GM12878 (cell line): Measurements from ENCODE around the gene DXO.

Experiments
- CTCF ChIP-seq, 3 experiments: IDR thresholded peaks in 2 of 3; conservative IDR thresholded peaks in 1 of 3; 2 replicates each; pipeline ENCODE4 v1.5.1; 2011; ENCODE audit warnings: low read depth in 3 of 3, low read length in 3 of 3, mild to moderate bottlenecking in 3 of 3, control low read depth in 2 of 3, moderate library complexity in 2 of 3, inconsistent platforms in 1 of 3, mixed read lengths in 1 of 3; ENCODE audit not compliant: control insufficient read depth in 2 of 3, insufficient read depth in 1 of 3; ENCODE audit errors: extremely low read depth in 1 of 3
- E2F8 ChIP-seq: fragments of 450-650 bp; IDR thresholded peaks from 2 replicates; pipeline ENCODE4 v1.6.1; 2018; ENCODE audit warnings: mild to moderate bottlenecking, low read depth, moderate library complexity; ENCODE audit not compliant: partially characterized antibody
- EP300 ChIP-seq, 2 experiments: fragments of 150-350 bp in 1 of 2; IDR thresholded peaks; 2 replicates each; pipeline ENCODE4 v1.6.1; 2011 to 2012; ENCODE audit warnings: low read depth in 2 of 2, low read length in 2 of 2, borderline replicate concordance in 1 of 2, improper control_type of control experiment in 1 of 2, inconsistent platforms in 1 of 2; ENCODE audit not compliant: control insufficient read depth in 1 of 2
- JUND ChIP-seq: IDR thresholded peaks from 2 replicates; pipeline ENCODE4 v1.6.1; 2012; ENCODE audit warnings: low read depth, mild to moderate bottlenecking, low read length, improper control_type of control experiment, moderate library complexity
- PKNOX1 ChIP-seq: fragments of 450-650 bp; IDR thresholded peaks from 2 replicates; pipeline ENCODE4 v1.6.1; 2016; ENCODE audit warnings: mild to moderate bottlenecking
- POLR2AphosphoS5 ChIP-seq: IDR thresholded peaks from 2 replicates; pipeline ENCODE4 v1.6.1; 2011; ENCODE audit warnings: mild to moderate bottlenecking, low read length, inconsistent platforms
- REST ChIP-seq: IDR thresholded peaks from 2 replicates; pipeline ENCODE4 v1.6.1; 2012; ENCODE audit warnings: mild to moderate bottlenecking, low read depth, low read length
- SIN3A ChIP-seq: IDR thresholded peaks from 2 replicates; pipeline ENCODE4 v1.6.1; 2012; ENCODE audit warnings: low read depth, low read length, improper control_type of control experiment
- SMARCA5 ChIP-seq: fragments of 450-650 bp; IDR thresholded peaks from 2 replicates; pipeline ENCODE4 v1.6.1; 2017; ENCODE audit warnings: mild to moderate bottlenecking
- SPI1 ChIP-seq: IDR thresholded peaks from 2 replicates; pipeline ENCODE4 v1.6.1; 2011; ENCODE audit warnings: low read depth, mild to moderate bottlenecking, low read length, moderate library complexity, borderline replicate concordance; ENCODE audit not compliant: insufficient read depth
- ZNF622 ChIP-seq: fragments of 450-650 bp; IDR thresholded peaks from 2 replicates; pipeline ENCODE4 v1.6.1; 2017; ENCODE audit warnings: mild to moderate bottlenecking, inconsistent platforms

GRCh38 chr6:31961616-31962015 lies 10.3 kb downstream of the DXO start:
- TF ChIP-seq SIN3A (no peak), POLR2AphosphoS5 (no peak), EP300 (IDR thresholded peaks at IDR 0.05; ENCODE audit: borderline replicate concordance in 1 of 2, control insufficient read depth in 1 of 2, low read depth in 2 of 2, low read length in 2 of 2) (no peak), SMARCA5 (no peak), PKNOX1 (no peak), CTCF (IDR thresholded peaks at IDR 0.05 in 2 of 3, conservative IDR thresholded peaks at IDR 0.05 in 1 of 3; ENCODE audit: control insufficient read depth in 2 of 3, extremely low read depth in 1 of 3, insufficient read depth in 1 of 3, low read depth in 3 of 3, low read length in 3 of 3) (no peak), JUND (no peak), REST (no peak), SPI1 (no peak), ZNF622 (no peak), E2F8 (no peak)
